Measurements from ENCODE around the gene EMX2.

Gene EMX2

GRCh38 chr10:117547016-117547715, 4.6 kb downstream of the EMX2 start:
- no peak overlapping the region for H3K4me2 ChIP-seq (ENCODE audit: low read length)
- no peak overlapping the region for H3K4me3 ChIP-seq (ENCODE audit: low read length)
- no peaks in the 10 kb centered on the region for H3K79me2 ChIP-seq (ENCODE audit: control insufficient read depth, low read length)
- H3K36me3 ChIP-seq (ENCODE audit: control insufficient read depth, low read length): no peaks in the 10 kb centered on the region
- H3F3A ChIP-seq (ENCODE audit: control insufficient read depth, insufficient read depth): no peaks in the 10 kb centered on the region
- no peak for TF ChIP-seq CTCF (IDR thresholded peaks at IDR 0.05; ENCODE audit: low read depth, low read length, poor library complexity, severe bottlenecking)
- TF ChIP-seq EZH2phosphoT487 (IDR thresholded peaks at IDR 0.05; ENCODE audit: borderline replicate concordance, low read length): no peak
- H3K9me2 ChIP-seq (replicated peaks; ENCODE audit: control insufficient read depth, low read length): no peaks in the 10 kb centered on the region
- no peak overlapping the region for H3K27ac ChIP-seq (ENCODE audit: low read depth, low read length)
- H3K27me3 ChIP-seq (ENCODE audit: control insufficient read depth, low read length): peaks cover 29% of the 10 kb centered on the region
- H4K20me1 ChIP-seq (ENCODE audit: control insufficient read depth, insufficient read depth, low read depth, low read length): no peaks in the 10 kb centered on the region
- no peaks in the 10 kb centered on the region for H3K9me3 ChIP-seq (ENCODE audit: control insufficient read depth, insufficient read depth, low read length)
- no peaks in the 10 kb centered on the region for H3K4me1 ChIP-seq (ENCODE audit: control insufficient read depth, low read length)

GRCh38 chr10:117547716-117548668, 5.4 kb downstream of the EMX2 start:
- H3K36me3 ChIP-seq (ENCODE audit: control insufficient read depth, low read length): no peaks in the 10 kb centered on the region
- H3K79me2 ChIP-seq (ENCODE audit: control insufficient read depth, low read length): no peaks in the 10 kb centered on the region
- H3K9me3 ChIP-seq (ENCODE audit: control insufficient read depth, insufficient read depth, low read length): no peaks in the 10 kb centered on the region
- H3F3A ChIP-seq (ENCODE audit: control insufficient read depth, insufficient read depth): no peaks in the 10 kb centered on the region
- no peaks in the 10 kb centered on the region for H3K4me1 ChIP-seq (ENCODE audit: control insufficient read depth, low read length)
- H3K27ac ChIP-seq (ENCODE audit: low read depth, low read length): no peak overlapping the region
- H3K4me3 ChIP-seq (ENCODE audit: low read length): no peak overlapping the region
- no peak for TF ChIP-seq EZH2phosphoT487 (IDR thresholded peaks at IDR 0.05; ENCODE audit: borderline replicate concordance, low read length)
- no peak for TF ChIP-seq CTCF (IDR thresholded peaks at IDR 0.05; ENCODE audit: low read depth, low read length, poor library complexity, severe bottlenecking)
- H3K9me2 ChIP-seq (replicated peaks; ENCODE audit: control insufficient read depth, low read length): no peaks in the 10 kb centered on the region
- H4K20me1 ChIP-seq (ENCODE audit: control insufficient read depth, insufficient read depth, low read depth, low read length): no peaks in the 10 kb centered on the region
- H3K4me2 ChIP-seq (ENCODE audit: low read length): no peak overlapping the region
- peaks cover 29% of the 10 kb centered on the region for H3K27me3 ChIP-seq (ENCODE audit: control insufficient read depth, low read length)

- Histone ChIP-seq H3F3A (ENCODE audit: control insufficient read depth, insufficient read depth) (no peaks in the 10 kb centered on the region), H3K79me2 (ENCODE audit: control insufficient read depth, low read length) (no peaks in the 10 kb centered on the region), H3K4me3 (ENCODE audit: low read length) (no peak overlapping the region), H3K27ac (ENCODE audit: low read depth, low read length) (no peak overlapping the region), H4K20me1 (ENCODE audit: control insufficient read depth, insufficient read depth, low read depth, low read length) (no peaks in the 10 kb centered on the region), H3K9me3 (ENCODE audit: control insufficient read depth, insufficient read depth, low read length) (no peaks in the 10 kb centered on the region), H3K36me3 (ENCODE audit: control insufficient read depth, low read length) (no peaks in the 10 kb centered on the region), H3K4me1 (ENCODE audit: control insufficient read depth, low read length) (no peaks in the 10 kb centered on the region), H3K27me3 (ENCODE audit: control insufficient read depth, low read length) (peaks cover 29% of the 10 kb centered on the region), H3K4me2 (ENCODE audit: low read length) (no peak overlapping the region), H3K9me2 (replicated peaks; ENCODE audit: control insufficient read depth, low read length) (no peaks in the 10 kb centered on the region)
- TF ChIP-seq EZH2phosphoT487 (IDR thresholded peaks at IDR 0.05; ENCODE audit: borderline replicate concordance, low read length) (no peak), CTCF (IDR thresholded peaks at IDR 0.05; ENCODE audit: low read depth, low read length, poor library complexity, severe bottlenecking) (no peak)
Measured at GRCh38 chr10:117549100-117549585, 6.6 kb downstream of the EMX2 start.
